HEK293 (cell line): ENCODE measurements around the gene EIF2AK2.

Experiments used
- YY2 ChIP-seq: fragments of 450-650 bp; formaldehyde crosslinking; IDR thresholded peaks from 2 replicates; pipeline ENCODE4 v1.5.1; 2016; ENCODE audit warnings: missing biosample characterization, missing genetic modification characterization
- ZEB2 ChIP-seq: fragments of 450-650 bp; formaldehyde crosslinking; IDR thresholded peaks from 2 replicates; pipeline ENCODE4 v1.5.1; 2016; ENCODE audit warnings: missing biosample characterization, missing genetic modification characterization
- ZNF354C ChIP-seq: fragments of 450-650 bp; formaldehyde crosslinking; IDR thresholded peaks from 2 replicates; pipeline ENCODE4 v1.5.1; 2016; ENCODE audit warnings: missing biosample characterization, missing genetic modification characterization, low read depth, borderline replicate concordance
- ZNF391 ChIP-seq: fragments of 450-650 bp; formaldehyde crosslinking; IDR thresholded peaks from 2 replicates; pipeline ENCODE4 v1.5.1; 2016; ENCODE audit warnings: low read depth, missing biosample characterization, missing genetic modification characterization, borderline replicate concordance
- ZNF555 ChIP-seq: fragments of 450-650 bp; formaldehyde crosslinking; conservative IDR thresholded peaks from 2 replicates; pipeline ENCODE4 v1.5.1; 2017; ENCODE audit warnings: missing biosample characterization, mild to moderate bottlenecking, missing genetic modification characterization, inconsistent platforms
- TF ChIP-seq, protein P1 (sequence below): fragments of 450-650 bp; formaldehyde crosslinking; IDR thresholded peaks from 2 replicates; pipeline ENCODE4 v1.5.1; 2016; ENCODE audit warnings: missing biosample characterization, missing genetic modification characterization
- TF ChIP-seq, protein P2 (sequence below): fragments of 450-650 bp; formaldehyde crosslinking; IDR thresholded peaks from 2 replicates; pipeline ENCODE4 v1.5.1; 2016; ENCODE audit warnings: missing biosample characterization, missing genetic modification characterization

DNA sequence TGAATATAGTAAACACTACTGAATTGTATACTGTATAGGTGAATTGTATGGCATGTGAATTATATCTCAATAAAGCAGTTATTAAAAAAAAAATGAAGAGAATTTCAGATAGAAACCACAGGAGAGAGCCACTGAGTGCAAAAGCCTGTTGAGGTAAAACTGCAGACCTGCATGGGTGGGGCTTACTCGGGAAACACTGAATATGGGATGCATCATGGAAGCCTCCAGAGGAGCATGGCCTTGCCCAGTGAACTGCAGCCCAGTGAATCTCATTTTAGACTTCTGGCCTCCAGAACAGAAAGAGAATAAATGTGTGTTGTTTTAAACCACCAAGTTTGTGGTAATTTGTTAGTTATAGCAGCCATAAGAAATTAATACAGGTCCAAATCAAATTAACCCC lies 56.7 kb downstream of the EIF2AK2 start:
- no peak for TF ChIP-seq ZNF391 (tag by site-specific recombination)
- no peak for TF ChIP-seq YY2 (tag by site-specific recombination)
- no peak for TF ChIP-seq ZEB2 (tag by site-specific recombination)
- TF ChIP-seq ZNF555 (tag by site-specific recombination): no peak
- TF ChIP-seq, protein P1, sequence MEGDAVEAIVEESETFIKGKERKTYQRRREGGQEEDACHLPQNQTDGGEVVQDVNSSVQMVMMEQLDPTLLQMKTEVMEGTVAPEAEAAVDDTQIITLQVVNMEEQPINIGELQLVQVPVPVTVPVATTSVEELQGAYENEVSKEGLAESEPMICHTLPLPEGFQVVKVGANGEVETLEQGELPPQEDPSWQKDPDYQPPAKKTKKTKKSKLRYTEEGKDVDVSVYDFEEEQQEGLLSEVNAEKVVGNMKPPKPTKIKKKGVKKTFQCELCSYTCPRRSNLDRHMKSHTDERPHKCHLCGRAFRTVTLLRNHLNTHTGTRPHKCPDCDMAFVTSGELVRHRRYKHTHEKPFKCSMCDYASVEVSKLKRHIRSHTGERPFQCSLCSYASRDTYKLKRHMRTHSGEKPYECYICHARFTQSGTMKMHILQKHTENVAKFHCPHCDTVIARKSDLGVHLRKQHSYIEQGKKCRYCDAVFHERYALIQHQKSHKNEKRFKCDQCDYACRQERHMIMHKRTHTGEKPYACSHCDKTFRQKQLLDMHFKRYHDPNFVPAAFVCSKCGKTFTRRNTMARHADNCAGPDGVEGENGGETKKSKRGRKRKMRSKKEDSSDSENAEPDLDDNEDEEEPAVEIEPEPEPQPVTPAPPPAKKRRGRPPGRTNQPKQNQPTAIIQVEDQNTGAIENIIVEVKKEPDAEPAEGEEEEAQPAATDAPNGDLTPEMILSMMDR: no peak
- TF ChIP-seq, protein P2, sequence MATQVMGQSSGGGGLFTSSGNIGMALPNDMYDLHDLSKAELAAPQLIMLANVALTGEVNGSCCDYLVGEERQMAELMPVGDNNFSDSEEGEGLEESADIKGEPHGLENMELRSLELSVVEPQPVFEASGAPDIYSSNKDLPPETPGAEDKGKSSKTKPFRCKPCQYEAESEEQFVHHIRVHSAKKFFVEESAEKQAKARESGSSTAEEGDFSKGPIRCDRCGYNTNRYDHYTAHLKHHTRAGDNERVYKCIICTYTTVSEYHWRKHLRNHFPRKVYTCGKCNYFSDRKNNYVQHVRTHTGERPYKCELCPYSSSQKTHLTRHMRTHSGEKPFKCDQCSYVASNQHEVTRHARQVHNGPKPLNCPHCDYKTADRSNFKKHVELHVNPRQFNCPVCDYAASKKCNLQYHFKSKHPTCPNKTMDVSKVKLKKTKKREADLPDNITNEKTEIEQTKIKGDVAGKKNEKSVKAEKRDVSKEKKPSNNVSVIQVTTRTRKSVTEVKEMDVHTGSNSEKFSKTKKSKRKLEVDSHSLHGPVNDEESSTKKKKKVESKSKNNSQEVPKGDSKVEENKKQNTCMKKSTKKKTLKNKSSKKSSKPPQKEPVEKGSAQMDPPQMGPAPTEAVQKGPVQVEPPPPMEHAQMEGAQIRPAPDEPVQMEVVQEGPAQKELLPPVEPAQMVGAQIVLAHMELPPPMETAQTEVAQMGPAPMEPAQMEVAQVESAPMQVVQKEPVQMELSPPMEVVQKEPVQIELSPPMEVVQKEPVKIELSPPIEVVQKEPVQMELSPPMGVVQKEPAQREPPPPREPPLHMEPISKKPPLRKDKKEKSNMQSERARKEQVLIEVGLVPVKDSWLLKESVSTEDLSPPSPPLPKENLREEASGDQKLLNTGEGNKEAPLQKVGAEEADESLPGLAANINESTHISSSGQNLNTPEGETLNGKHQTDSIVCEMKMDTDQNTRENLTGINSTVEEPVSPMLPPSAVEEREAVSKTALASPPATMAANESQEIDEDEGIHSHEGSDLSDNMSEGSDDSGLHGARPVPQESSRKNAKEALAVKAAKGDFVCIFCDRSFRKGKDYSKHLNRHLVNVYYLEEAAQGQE: no peak
- no peak for TF ChIP-seq ZNF354C (tag by site-specific recombination)
